H9 (cell line): ENCODE data around the gene JAGN1. TPM values are rescaled to one million over a fixed set of nuclear protein-coding genes. Genes with fewer than 3 reads are reported as not detected.
"Not testable (repeated sequence)": the region's sequence is repeated elsewhere in the genome, so short reads cannot be mapped to it uniquely, and the experiment has no call there.

Source experiments
- DNase-seq: peaks from one replicate; pipeline ENCODE4 v3.0.0-alpha.2; 2017
- H2AFZ ChIP-seq: one replicate; pipeline ENCODE4 v1.6.1; 2013; ENCODE audit warnings: mild to moderate bottlenecking, low read length, control low read depth, moderate library complexity
- H2AK5ac ChIP-seq: 2 replicates; pipeline ENCODE4 v1.6.1; 2013; ENCODE audit warnings: low read length, control low read depth, mixed read lengths; ENCODE audit not compliant: insufficient read length
- H2BK120ac ChIP-seq: one replicate; pipeline ENCODE4 v1.6.1; 2013; ENCODE audit warnings: low read depth, mild to moderate bottlenecking, low read length, control low read depth, inconsistent platforms; ENCODE audit not compliant: poor library complexity, severe bottlenecking
- H2BK12ac ChIP-seq: 2 replicates; pipeline ENCODE4 v1.6.1; 2013; ENCODE audit warnings: low read length, control low read depth, mixed read lengths, low read depth; ENCODE audit not compliant: insufficient read length
- H2BK15ac ChIP-seq: 2 replicates; pipeline ENCODE4 v1.6.1; 2013; ENCODE audit warnings: low read depth, low read length, control low read depth
- H2BK20ac ChIP-seq: one replicate; pipeline ENCODE4 v1.6.1; 2013; ENCODE audit warnings: low read depth, mild to moderate bottlenecking, low read length, control low read depth, inconsistent platforms; ENCODE audit not compliant: poor library complexity, severe bottlenecking
- H2BK5ac ChIP-seq: 2 replicates; pipeline ENCODE4 v1.6.1; 2013; ENCODE audit warnings: low read length, control low read depth, mixed read lengths; ENCODE audit not compliant: insufficient read length
- H3K14ac ChIP-seq: 2 replicates; pipeline ENCODE4 v1.6.1; 2013; ENCODE audit warnings: low read length, control low read depth; ENCODE audit not compliant: insufficient read depth
- H3K18ac ChIP-seq: 2 replicates; pipeline ENCODE4 v1.6.1; 2013; ENCODE audit warnings: low read depth, mild to moderate bottlenecking, mixed read lengths, low read length, control low read depth; ENCODE audit not compliant: insufficient read length
- H3K23ac ChIP-seq: 2 replicates; pipeline ENCODE4 v1.6.1; 2013; ENCODE audit warnings: low read length, control low read depth, mixed read lengths, low read depth; ENCODE audit not compliant: insufficient read length
- H3K23me2 ChIP-seq: 2 replicates; pipeline ENCODE4 v1.6.1; 2013; ENCODE audit warnings: low read depth, mild to moderate bottlenecking, mixed read lengths, low read length, control low read depth; ENCODE audit not compliant: insufficient read length, poor library complexity, severe bottlenecking
- H3K27ac ChIP-seq: 2 replicates; pipeline ENCODE4 v1.5.1; 2013; ENCODE audit warnings: low read length, control low read depth, mixed read lengths, low read depth; ENCODE audit not compliant: insufficient read length
- H3K27me3 ChIP-seq: 2 replicates; pipeline ENCODE4 v1.6.1; 2013; ENCODE audit warnings: low read length, control low read depth, inconsistent platforms; ENCODE audit not compliant: insufficient read depth
- H3K4ac ChIP-seq: 2 replicates; pipeline ENCODE4 v1.6.1; 2013; ENCODE audit warnings: low read depth, mild to moderate bottlenecking, control low read depth, inconsistent platforms, low read length, moderate library complexity
- H3K4me1 ChIP-seq: 2 replicates; pipeline ENCODE4 v1.6.1; 2013; ENCODE audit warnings: low read length, control low read depth, inconsistent platforms; ENCODE audit not compliant: insufficient read depth
- H3K4me2 ChIP-seq: 2 replicates; pipeline ENCODE4 v1.6.1; 2013; ENCODE audit warnings: low read length, control low read depth, mixed read lengths; ENCODE audit not compliant: insufficient read length, insufficient read depth
- H3K56ac ChIP-seq: 2 replicates; pipeline ENCODE4 v1.6.1; 2013; ENCODE audit warnings: low read depth, mild to moderate bottlenecking, mixed read lengths, low read length, control low read depth; ENCODE audit not compliant: insufficient read length
- H3K79me1 ChIP-seq: 2 replicates; pipeline ENCODE4 v1.6.1; 2013; ENCODE audit warnings: low read depth, mild to moderate bottlenecking, moderate library complexity, low read length, control low read depth, inconsistent platforms; ENCODE audit not compliant: insufficient read depth, poor library complexity, severe bottlenecking
- H3K79me2 ChIP-seq: 2 replicates; pipeline ENCODE4 v1.6.1; 2013; ENCODE audit warnings: low read length, control low read depth, inconsistent platforms; ENCODE audit not compliant: insufficient read depth
- H3K9ac ChIP-seq: 2 replicates; pipeline ENCODE4 v1.6.1; 2013; ENCODE audit warnings: low read length, control low read depth, mixed read lengths; ENCODE audit not compliant: insufficient read length; ENCODE audit errors: extremely low read depth
- H3K9me3 ChIP-seq: one replicate; pipeline ENCODE4 v1.6.1; 2013; ENCODE audit warnings: low read depth, low read length, inconsistent platforms; ENCODE audit not compliant: control insufficient read depth
- H3T11ph ChIP-seq: one replicate; pipeline ENCODE4 v1.6.1; 2013; ENCODE audit warnings: mild to moderate bottlenecking, low read length, control low read depth, inconsistent platforms
- H4K20me1 ChIP-seq: one replicate; pipeline ENCODE4 v1.6.1; 2013; ENCODE audit not compliant: control insufficient read depth, insufficient read length, insufficient read depth
- H4K5ac ChIP-seq: 2 replicates; pipeline ENCODE4 v1.6.1; 2013; ENCODE audit warnings: low read depth, mild to moderate bottlenecking, mixed read lengths, low read length, control low read depth; ENCODE audit not compliant: insufficient read length
- H4K8ac ChIP-seq: replicated peaks from 2 replicates; pipeline ENCODE4 v1.6.1; 2013; ENCODE audit warnings: low read length, control low read depth, mixed read lengths, low read depth; ENCODE audit not compliant: insufficient read length
- H4K91ac ChIP-seq: 2 replicates; pipeline ENCODE4 v1.6.1; 2013; ENCODE audit warnings: low read depth, mild to moderate bottlenecking, moderate library complexity, mixed read lengths, low read length, control low read depth; ENCODE audit not compliant: insufficient read length
- H3K27ac Mint-ChIP-seq, 3 experiments: 2 replicates in 2 of 3; 3 replicates in 1 of 3; pipeline ENCODE4 v1.8.0; 2020 to 2021; ENCODE audit warnings: mixed read lengths in 3 of 3, mild to moderate bottlenecking in 1 of 3, moderate library complexity in 1 of 3
- H3K27me3 Mint-ChIP-seq: 2 replicates; pipeline ENCODE4 v1.8.0; 2021; ENCODE audit warnings: low read depth, mild to moderate bottlenecking, moderate library complexity, mixed read lengths
- H3K36me3 Mint-ChIP-seq, 3 experiments: 2 replicates in 2 of 3; 3 replicates in 1 of 3; pipeline ENCODE4 v1.8.0; 2020 to 2021; ENCODE audit warnings: low read depth in 3 of 3, mixed read lengths in 3 of 3; ENCODE audit not compliant: insufficient read depth in 1 of 3
- H3K4me1 Mint-ChIP-seq, 2 experiments: 2 replicates each; pipeline ENCODE4 v1.8.0; 2020; ENCODE audit warnings: mixed read lengths in 2 of 2
- H3K4me3 Mint-ChIP-seq, 2 experiments: 2 replicates in 1 of 2; 3 replicates in 1 of 2; pipeline ENCODE4 v1.8.0; 2020 to 2021; ENCODE audit warnings: mild to moderate bottlenecking in 2 of 2, mixed read lengths in 2 of 2, moderate library complexity in 1 of 2
- H3K9me3 Mint-ChIP-seq, 2 experiments: 2 replicates in 1 of 2; 3 replicates in 1 of 2; pipeline ENCODE4 v1.8.0; 2020; ENCODE audit warnings: mild to moderate bottlenecking in 2 of 2, mixed read lengths in 2 of 2, moderate library complexity in 1 of 2
- WGBS: extraction: QIAGEN DNeasy Blood & Tissue Kit; methylation state at CpG from one replicate; pipeline ENCODE4 v1.1.7; 2013; ENCODE audit warnings: missing lambda C conversion rate, low lambda C conversion rate, mixed read lengths; ENCODE audit not compliant: insufficient read length; ENCODE audit errors: extremely low coverage; 5-methylcytosine and 5-hydroxymethylcytosine counted together
- total RNA-seq: library from RNA; stranded (reverse); gene quantifications from 2 replicates; pipeline ENCODE4 v1.2.1, GENCODE V29; 2021
- TF ChIP-seq, protein P1 (sequence below): fragments of 200-600 bp; sonication (generic); conservative IDR thresholded peaks from 3 replicates; pipeline ENCODE4 v1.8.0; 2021; ENCODE audit warnings: antibody characterized with exemption, mild to moderate bottlenecking

JAGN1 gene
- total RNA-seq, 1 experiment from 2014 or later = 33.5 TPM

DNA sequence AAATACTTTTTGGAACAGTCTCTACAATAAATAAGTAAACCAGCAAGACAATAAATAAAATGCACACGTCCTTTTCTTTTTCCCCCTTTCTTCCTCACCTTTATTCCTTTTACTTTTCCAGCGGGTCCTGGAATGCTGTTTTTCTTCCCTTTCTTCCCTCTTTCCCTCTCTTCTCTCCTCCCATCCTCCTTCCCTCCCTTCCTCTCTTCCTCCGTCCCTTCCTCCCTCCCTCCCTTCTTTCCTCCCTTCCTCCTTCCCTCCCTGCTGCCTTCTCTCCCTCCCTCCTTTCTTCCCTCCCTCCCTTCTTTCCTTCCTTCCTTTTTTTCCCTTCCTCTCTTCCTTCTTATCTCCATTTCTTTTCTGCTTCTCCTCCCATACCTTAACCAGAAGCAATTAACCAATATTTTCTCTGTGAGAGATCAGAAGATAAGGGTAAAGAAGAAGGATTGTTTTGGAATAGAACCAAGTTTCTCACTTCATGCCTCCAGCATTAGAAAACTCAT lies 8.9 kb downstream of the JAGN1 start:
- no peak overlapping the region for H3K27ac ChIP-seq
- no peak overlapping the region for H4K91ac ChIP-seq
- no peaks in the 10 kb centered on the region for H3K23me2 ChIP-seq
- no peak overlapping the region for H3T11ph ChIP-seq
- H3K56ac ChIP-seq = no peak overlapping the region
- WGBS = no CpG with 5 or more reads among the region's 3 CpGs
- H3K4me2 ChIP-seq = no peak overlapping the region
- no peaks in the 10 kb centered on the region; the same call in 1 of the 2 replicates for H3K4me1 ChIP-seq
- H3K9me3 ChIP-seq = no peaks in the 10 kb centered on the region
- H3K23ac ChIP-seq = no peak overlapping the region
- H3K79me2 ChIP-seq = no peaks in the 10 kb centered on the region
- H2BK20ac ChIP-seq = no peak overlapping the region
- H2BK12ac ChIP-seq = no peak overlapping the region
- H3K79me1 ChIP-seq = no peaks in the 10 kb centered on the region
- no peak overlapping the region for H2BK120ac ChIP-seq
- H2AK5ac ChIP-seq = no peak overlapping the region
- H3K9ac ChIP-seq = no peak overlapping the region
- no peak overlapping the region for H2BK5ac ChIP-seq
- H3K27ac Mint-ChIP-seq = no peak overlapping the region
- no peaks in the 10 kb centered on the region for H3K27me3 ChIP-seq
- H2AFZ ChIP-seq = no peak overlapping the region
- H3K4me1 Mint-ChIP-seq = peaks cover 15 to 27% of the 10 kb centered on the region in 2 experiments
- H3K27me3 Mint-ChIP-seq = no peaks in the 10 kb centered on the region
- H4K5ac ChIP-seq = no peak overlapping the region
- TF ChIP-seq, protein P1, sequence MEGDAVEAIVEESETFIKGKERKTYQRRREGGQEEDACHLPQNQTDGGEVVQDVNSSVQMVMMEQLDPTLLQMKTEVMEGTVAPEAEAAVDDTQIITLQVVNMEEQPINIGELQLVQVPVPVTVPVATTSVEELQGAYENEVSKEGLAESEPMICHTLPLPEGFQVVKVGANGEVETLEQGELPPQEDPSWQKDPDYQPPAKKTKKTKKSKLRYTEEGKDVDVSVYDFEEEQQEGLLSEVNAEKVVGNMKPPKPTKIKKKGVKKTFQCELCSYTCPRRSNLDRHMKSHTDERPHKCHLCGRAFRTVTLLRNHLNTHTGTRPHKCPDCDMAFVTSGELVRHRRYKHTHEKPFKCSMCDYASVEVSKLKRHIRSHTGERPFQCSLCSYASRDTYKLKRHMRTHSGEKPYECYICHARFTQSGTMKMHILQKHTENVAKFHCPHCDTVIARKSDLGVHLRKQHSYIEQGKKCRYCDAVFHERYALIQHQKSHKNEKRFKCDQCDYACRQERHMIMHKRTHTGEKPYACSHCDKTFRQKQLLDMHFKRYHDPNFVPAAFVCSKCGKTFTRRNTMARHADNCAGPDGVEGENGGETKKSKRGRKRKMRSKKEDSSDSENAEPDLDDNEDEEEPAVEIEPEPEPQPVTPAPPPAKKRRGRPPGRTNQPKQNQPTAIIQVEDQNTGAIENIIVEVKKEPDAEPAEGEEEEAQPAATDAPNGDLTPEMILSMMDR = no peak
- no peak overlapping the region for H2BK15ac ChIP-seq
- H3K18ac ChIP-seq = no peak overlapping the region
- H4K20me1 ChIP-seq = no peaks in the 10 kb centered on the region
- peaks cover 3% of the 10 kb centered on the region in 3 experiments; a peak in 4 of 7 replicates for H3K36me3 Mint-ChIP-seq
- no peak for DNase-seq
- no peaks in the 10 kb centered on the region for H3K9me3 Mint-ChIP-seq
- H4K8ac ChIP-seq = no peak overlapping the region
- no peak overlapping the region; a peak in 1 of 5 replicates for H3K4me3 Mint-ChIP-seq
- no peak overlapping the region for H3K4ac ChIP-seq
- no peak overlapping the region for H3K14ac ChIP-seq

DNA sequence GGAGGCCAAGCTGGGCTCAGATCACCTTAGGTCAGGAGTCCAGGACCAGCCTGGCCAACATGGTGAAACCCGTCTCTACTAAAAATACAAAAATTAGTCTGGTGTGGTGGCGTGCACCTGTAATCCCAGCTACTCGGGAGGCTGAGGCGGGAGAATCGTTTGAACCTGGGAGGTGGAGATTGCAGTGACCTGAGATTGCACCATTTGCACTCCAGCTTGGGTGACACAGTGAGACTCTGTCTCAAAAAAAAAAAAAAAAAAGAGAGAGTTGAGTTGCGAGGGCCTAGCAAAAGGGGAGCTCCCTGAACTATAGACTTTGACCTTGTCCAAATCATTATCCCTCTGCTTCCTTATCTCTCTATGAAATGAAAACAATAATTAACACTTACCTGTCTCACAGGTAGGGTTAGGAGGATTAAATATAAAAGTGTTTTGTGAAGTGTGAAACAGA lies 10.6 kb downstream of the JAGN1 start:
- H2AFZ ChIP-seq, H3K27ac ChIP-seq, H3T11ph ChIP-seq, H2BK120ac ChIP-seq, H3K23ac ChIP-seq, H3K79me2 ChIP-seq, H3K36me3 Mint-ChIP-seq, H2AK5ac ChIP-seq, H3K9me3 ChIP-seq, H3K79me1 ChIP-seq, H3K4me1 ChIP-seq, H2BK15ac ChIP-seq, H3K9me3 Mint-ChIP-seq, H2BK5ac ChIP-seq, H3K18ac ChIP-seq, H4K5ac ChIP-seq, H3K14ac ChIP-seq, H2BK20ac ChIP-seq, H3K4ac ChIP-seq, H4K20me1 ChIP-seq, H3K27me3 Mint-ChIP-seq, H3K4me2 ChIP-seq, H3K23me2 ChIP-seq, H2BK12ac ChIP-seq, H3K4me3 Mint-ChIP-seq, H3K27ac Mint-ChIP-seq, H4K91ac ChIP-seq, H3K27me3 ChIP-seq, DNase-seq, H3K9ac ChIP-seq, H3K56ac ChIP-seq, H4K8ac ChIP-seq: not testable (repeated sequence)
- peaks cover 15 to 27% of the 10 kb centered on the region in 2 experiments for H3K4me1 Mint-ChIP-seq
- WGBS = no CpG with 5 or more reads among the region's 6 CpGs
